DND-41 (cell line): ENCODE measurements around the gene DENND11.

ENCODE experiments used
- ATAC-seq: fragments of 200-7000 bp; cut with Tn5 transposase; 3 replicates; pipeline ENCODE4 v1.9.1; 2021; ENCODE audit warnings: low read depth; ENCODE audit not compliant: insufficient read depth
- DNase-seq: peaks from one replicate; pipeline ENCODE4 v3.0.0-alpha.2; 2020
- H2AFZ ChIP-seq: 2 replicates; pipeline ENCODE4 v1.6.0; 2012; ENCODE audit warnings: low read depth, low read length
- H3K27ac ChIP-seq: 2 replicates; pipeline ENCODE4 v1.5.1; 2012; ENCODE audit warnings: low read length, inconsistent platforms
- H3K27me3 ChIP-seq: fragments of 200-600 bp; sonication (generic); 2 replicates; pipeline ENCODE4 v1.6.0; 2012; ENCODE audit warnings: low read length, mild to moderate bottlenecking, inconsistent platforms; ENCODE audit not compliant: insufficient read depth, poor library complexity
- H3K36me3 ChIP-seq: 2 replicates; pipeline ENCODE4 v1.5.1; 2012; ENCODE audit warnings: low read length, inconsistent platforms; ENCODE audit not compliant: insufficient read depth
- H3K4me1 ChIP-seq: 2 replicates; pipeline ENCODE4 v1.5.1; 2012; ENCODE audit warnings: mild to moderate bottlenecking, low read length; ENCODE audit not compliant: insufficient read depth
- H3K4me2 ChIP-seq: 2 replicates; pipeline ENCODE4 v1.6.0; 2012; ENCODE audit warnings: mild to moderate bottlenecking, moderate library complexity, low read length, inconsistent platforms; ENCODE audit not compliant: insufficient read depth
- H3K4me3 ChIP-seq, 2 experiments: fragments of 200-600 bp in 1 of 2; shearing (Covaris generic) in 1 of 2; 2 replicates each; pipeline ENCODE4 v1.5.1; 2012 to 2016; ENCODE audit warnings: inconsistent platforms in 2 of 2, low read length in 2 of 2, mild to moderate bottlenecking in 2 of 2, low read depth in 1 of 2, moderate library complexity in 1 of 2
- H3K79me2 ChIP-seq: 2 replicates; pipeline ENCODE4 v1.6.0; 2012; ENCODE audit warnings: low read length, inconsistent platforms; ENCODE audit not compliant: insufficient read depth
- H3K9ac ChIP-seq: 2 replicates; pipeline ENCODE4 v1.6.0; 2012; ENCODE audit warnings: low read depth, mild to moderate bottlenecking, inconsistent platforms, low read length, moderate library complexity
- H3K9me3 ChIP-seq: 2 replicates; pipeline ENCODE4 v1.5.1; 2012; ENCODE audit warnings: low read length, moderate library complexity, mild to moderate bottlenecking, inconsistent platforms; ENCODE audit not compliant: insufficient read depth, severe bottlenecking
- H4K20me1 ChIP-seq: 2 replicates; pipeline ENCODE4 v1.6.0; 2012; ENCODE audit warnings: low read length; ENCODE audit not compliant: insufficient read depth
- EZH2 ChIP-seq: IDR thresholded peaks from 3 replicates; pipeline ENCODE4 v1.6.1; 2012; ENCODE audit warnings: borderline replicate concordance, low read depth, mild to moderate bottlenecking, moderate library complexity, low read length, inconsistent platforms; ENCODE audit not compliant: severe bottlenecking
- TF ChIP-seq, protein P1 (sequence below): IDR thresholded peaks from 2 replicates; pipeline ENCODE4 v1.5.1; 2012; ENCODE audit warnings: borderline replicate concordance, low read length, moderate library complexity, mild to moderate bottlenecking; ENCODE audit not compliant: poor library complexity, severe bottlenecking; ENCODE audit errors: extremely low read depth

Gene DENND11

DNA sequence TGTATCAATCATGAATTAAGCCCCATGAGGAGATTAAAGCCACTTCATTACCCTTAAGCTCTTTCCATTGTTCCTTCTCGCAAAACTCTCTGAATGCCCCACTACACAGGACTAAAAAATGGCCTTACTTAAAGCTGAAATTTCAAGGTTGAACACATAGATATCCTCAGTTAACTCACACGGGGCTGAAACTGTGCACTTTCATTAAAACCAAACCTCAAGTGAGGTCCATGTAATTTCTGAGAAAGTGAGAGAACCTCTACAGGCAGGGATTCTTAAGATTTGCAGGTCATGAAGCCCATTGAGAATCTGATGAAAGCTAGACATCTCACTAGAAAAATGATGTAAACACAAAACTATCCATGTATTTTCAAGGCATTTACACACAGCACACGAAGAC is 15.9 kb downstream of the DENND11 start:
- ATAC-seq: no peak
- DNase-seq: no peak
- H3K27me3 ChIP-seq: no peaks in the 10 kb centered on the region

DNA sequence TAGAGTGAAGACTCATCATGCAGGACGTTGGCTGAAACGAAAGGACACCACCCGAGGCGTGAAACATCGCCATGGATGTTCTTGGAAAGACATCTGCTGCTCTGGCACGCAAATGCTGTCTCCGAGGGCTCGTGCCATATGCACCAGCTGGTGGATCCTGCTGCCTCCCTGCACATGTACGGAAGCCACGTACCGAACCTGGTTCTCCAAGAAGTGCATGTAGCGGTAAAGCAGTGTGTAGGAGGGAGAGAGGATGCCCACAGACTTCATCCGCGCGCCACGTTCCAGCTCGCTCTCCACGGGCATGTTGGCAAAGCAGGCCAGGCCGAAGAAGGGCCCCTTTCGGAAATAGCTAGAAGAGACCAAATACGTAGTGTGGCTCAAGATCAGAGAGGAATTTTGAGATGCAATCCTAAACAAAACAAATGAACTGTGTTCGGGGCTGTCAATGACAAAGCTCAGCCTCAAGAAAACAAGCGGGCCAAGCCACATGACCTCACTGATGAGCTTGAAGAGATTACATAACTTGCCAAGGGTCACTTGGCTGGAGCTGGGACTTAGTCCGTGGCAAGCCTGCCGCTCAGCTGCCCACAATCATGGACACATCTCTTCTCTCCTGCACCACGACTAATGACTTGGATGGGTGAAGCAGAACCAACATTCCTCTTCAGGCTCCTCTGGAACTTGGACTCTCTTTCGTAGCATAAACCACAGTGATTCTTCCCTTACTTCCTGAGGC is 16.5 kb downstream of the DENND11 start:
- H2AFZ ChIP-seq: no peak overlapping the region
- no peaks in the 10 kb centered on the region for H3K27me3 ChIP-seq
- no peaks in the 10 kb centered on the region for H3K9me3 ChIP-seq
- H3K4me1 ChIP-seq: no peaks in the 10 kb centered on the region
- H4K20me1 ChIP-seq: peaks cover 7% of the 10 kb centered on the region
- H3K79me2 ChIP-seq: no peaks in the 10 kb centered on the region; the same call in 1 of the 2 replicates
- TF ChIP-seq, protein P1, sequence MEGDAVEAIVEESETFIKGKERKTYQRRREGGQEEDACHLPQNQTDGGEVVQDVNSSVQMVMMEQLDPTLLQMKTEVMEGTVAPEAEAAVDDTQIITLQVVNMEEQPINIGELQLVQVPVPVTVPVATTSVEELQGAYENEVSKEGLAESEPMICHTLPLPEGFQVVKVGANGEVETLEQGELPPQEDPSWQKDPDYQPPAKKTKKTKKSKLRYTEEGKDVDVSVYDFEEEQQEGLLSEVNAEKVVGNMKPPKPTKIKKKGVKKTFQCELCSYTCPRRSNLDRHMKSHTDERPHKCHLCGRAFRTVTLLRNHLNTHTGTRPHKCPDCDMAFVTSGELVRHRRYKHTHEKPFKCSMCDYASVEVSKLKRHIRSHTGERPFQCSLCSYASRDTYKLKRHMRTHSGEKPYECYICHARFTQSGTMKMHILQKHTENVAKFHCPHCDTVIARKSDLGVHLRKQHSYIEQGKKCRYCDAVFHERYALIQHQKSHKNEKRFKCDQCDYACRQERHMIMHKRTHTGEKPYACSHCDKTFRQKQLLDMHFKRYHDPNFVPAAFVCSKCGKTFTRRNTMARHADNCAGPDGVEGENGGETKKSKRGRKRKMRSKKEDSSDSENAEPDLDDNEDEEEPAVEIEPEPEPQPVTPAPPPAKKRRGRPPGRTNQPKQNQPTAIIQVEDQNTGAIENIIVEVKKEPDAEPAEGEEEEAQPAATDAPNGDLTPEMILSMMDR: no peak
- no peak for TF ChIP-seq EZH2
- H3K9ac ChIP-seq: no peak overlapping the region
- ATAC-seq: no peak
- no peak overlapping the region for H3K27ac ChIP-seq
- DNase-seq: no peak
- H3K4me3 ChIP-seq: no peak overlapping the region
- H3K4me2 ChIP-seq: no peak overlapping the region
- peaks cover 28% of the 10 kb centered on the region for H3K36me3 ChIP-seq

More for the DNA sequence above, 15.9 kb downstream of the DENND11 start:
- TF ChIP-seq EZH2: no peak
- TF ChIP-seq, protein P1: no peak
- no peak overlapping the region for H3K9ac ChIP-seq
- H3K79me2 ChIP-seq: no peaks in the 10 kb centered on the region; the same call in 1 of the 2 replicates
- no peak overlapping the region for H3K27ac ChIP-seq
- H3K9me3 ChIP-seq: no peaks in the 10 kb centered on the region
- no peak overlapping the region for H3K4me3 ChIP-seq
- H3K4me1 ChIP-seq: no peaks in the 10 kb centered on the region
- H3K36me3 ChIP-seq: peaks cover 23% of the 10 kb centered on the region
- H2AFZ ChIP-seq: no peak overlapping the region
- H4K20me1 ChIP-seq: peaks cover 9% of the 10 kb centered on the region
- H3K4me2 ChIP-seq: no peak overlapping the region

DNA sequence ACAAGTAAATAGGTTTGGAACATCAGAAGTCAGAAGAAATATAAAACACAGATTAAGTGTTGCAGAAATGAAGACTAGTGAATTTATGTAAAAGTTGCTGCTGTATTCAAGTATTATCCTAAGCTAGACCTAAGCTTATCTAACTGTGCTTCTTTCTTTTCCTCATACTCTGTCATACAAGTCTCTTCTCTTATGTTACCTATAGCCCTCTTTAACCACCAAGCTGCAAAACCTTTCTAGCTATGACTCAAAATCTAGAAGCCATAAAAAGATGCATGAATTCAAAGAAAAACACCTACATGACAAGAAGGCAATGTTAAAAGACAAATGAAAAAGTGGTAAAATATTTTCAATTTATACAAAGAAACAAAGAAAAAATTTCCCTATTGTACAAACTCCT is 23.0 kb downstream of the DENND11 start:
- Histone ChIP-seq H3K4me3 (no peak overlapping the region), H3K4me2 (no peak overlapping the region), H3K79me2 (no peaks in the 10 kb centered on the region), H3K27ac (no peak overlapping the region), H3K27me3 (no peaks in the 10 kb centered on the region), H3K4me1 (no peaks in the 10 kb centered on the region), H3K36me3 (peaks cover 19% of the 10 kb centered on the region), H3K9me3 (no peaks in the 10 kb centered on the region), H4K20me1 (no peaks in the 10 kb centered on the region), H2AFZ (no peak overlapping the region), H3K9ac (no peak overlapping the region)
- DNase-seq: no peak
- ATAC-seq: no peak
- TF ChIP-seq, protein P1: no peak
- no peak for TF ChIP-seq EZH2

DNA sequence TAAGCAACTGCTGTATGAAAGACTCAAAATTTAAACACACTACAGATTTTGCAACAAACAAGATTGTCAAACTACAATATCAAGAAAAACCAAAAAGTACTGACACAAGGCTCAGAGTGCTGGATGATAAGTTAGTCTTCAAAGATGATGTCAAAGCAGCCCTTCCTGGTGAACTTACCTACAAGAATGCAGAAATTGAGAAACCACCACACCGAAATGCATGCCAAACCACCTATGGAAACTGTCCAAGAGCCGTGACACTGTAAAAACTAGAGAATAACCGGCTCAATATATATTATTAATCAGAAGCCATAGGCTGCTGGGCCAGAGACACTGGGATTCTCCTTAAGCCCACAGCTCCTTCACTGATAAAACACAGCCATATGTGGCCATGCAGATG is 25.3 kb downstream of the DENND11 start:
- Histone ChIP-seq H3K9me3 (peaks cover 4% of the 10 kb centered on the region), H3K79me2 (no peaks in the 10 kb centered on the region), H3K4me3 (no peak overlapping the region), H3K4me2 (no peak overlapping the region), H3K36me3 (peaks cover 29% of the 10 kb centered on the region), H3K27me3 (no peaks in the 10 kb centered on the region), H4K20me1 (no peaks in the 10 kb centered on the region), H2AFZ (no peak overlapping the region), H3K27ac (no peak overlapping the region), H3K9ac (no peak overlapping the region), H3K4me1 (no peaks in the 10 kb centered on the region)
- ATAC-seq: no peak
- no peak for DNase-seq
- TF ChIP-seq, protein P1: no peak
- no peak for TF ChIP-seq EZH2
